ENCODE results near the gene ISL2. TPM values are rescaled to one million over a fixed set of nuclear protein-coding genes. Genes with fewer than 3 reads are reported as not detected.
A peak's percentile ranks its signal among the peaks of the same experiment; 100 is the strongest.

Gene ISL2
- polyA plus RNA-seq, 1 donor from 2014 or later, result 0.89 TPM

- Mint-ChIP-seq H3K9me3 (no peaks in the 10 kb centered on the region), H3K4me3 (no peak overlapping the region), H3K27ac (peak overlapping the region in 1 of 3 donors; percentile 46), H3K36me3 (peaks cover 12% of the 10 kb centered on the region), H3K4me1 (no peaks in the 10 kb centered on the region), H3K27me3 (no peaks in the 10 kb centered on the region)
Observed at GRCh38 chr15:76359152-76359551, 22.6 kb downstream of the ISL2 start.

GRCh38 chr15:76360416-76360815 is 23.8 kb downstream of the ISL2 start:
- no peaks in the 10 kb centered on the region for H3K27me3 Mint-ChIP-seq
- H3K4me3 Mint-ChIP-seq, result no peak overlapping the region
- no peaks in the 10 kb centered on the region for H3K9me3 Mint-ChIP-seq
- H3K27ac Mint-ChIP-seq, result peak overlapping the region in 1 of 3 donors; percentile 20
- H3K36me3 Mint-ChIP-seq, result peaks cover 11% of the 10 kb centered on the region
- H3K4me1 Mint-ChIP-seq, result no peaks in the 10 kb centered on the region

- no peaks in the 10 kb centered on the region for H3K9me3 Mint-ChIP-seq
- peaks cover 6% of the 10 kb centered on the region for H3K36me3 Mint-ChIP-seq
- no peak overlapping the region for H3K4me3 Mint-ChIP-seq
- no peaks in the 10 kb centered on the region for H3K27me3 Mint-ChIP-seq
- H3K4me1 Mint-ChIP-seq, result no peaks in the 10 kb centered on the region
- no peak overlapping the region for H3K27ac Mint-ChIP-seq
Observed at GRCh38 chr15:76363251-76363650, 26.7 kb downstream of the ISL2 start.

DNA sequence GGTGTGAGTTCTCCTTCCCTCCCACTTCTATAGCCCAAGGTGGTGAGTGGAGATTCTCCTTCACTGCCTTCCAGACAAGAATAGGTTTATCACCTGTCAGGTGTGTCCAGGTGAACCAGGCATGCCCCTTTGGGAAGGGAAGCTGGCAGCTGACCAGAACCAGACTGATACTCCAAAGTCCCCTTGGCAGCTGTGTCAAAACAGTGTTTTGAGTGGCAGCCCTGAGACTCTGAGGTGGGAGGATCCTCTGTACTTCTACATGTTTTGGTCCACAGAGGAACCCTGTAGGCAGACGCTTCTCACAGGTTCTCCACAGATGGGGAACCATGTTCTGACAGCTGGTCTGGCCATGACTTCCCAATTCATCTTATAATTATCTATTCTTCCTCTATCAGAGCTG is 30.1 kb downstream of the ISL2 start:
- H3K27ac Mint-ChIP-seq, result no peak overlapping the region
- H3K27me3 Mint-ChIP-seq, result no peaks in the 10 kb centered on the region
- no peak overlapping the region for H3K4me3 Mint-ChIP-seq
- peaks cover 7% of the 10 kb centered on the region for H3K36me3 Mint-ChIP-seq
- no peaks in the 10 kb centered on the region for H3K9me3 Mint-ChIP-seq
- H3K4me1 Mint-ChIP-seq, result no peaks in the 10 kb centered on the region

GRCh38 chr15:76368122-76368621 is 31.6 kb downstream of the ISL2 start:
- H3K27me3 Mint-ChIP-seq, result no peaks in the 10 kb centered on the region
- H3K9me3 Mint-ChIP-seq, result no peaks in the 10 kb centered on the region

GRCh38 chr15:76376029-76376428 is 39.5 kb downstream of the ISL2 start:
- Mint-ChIP-seq H3K4me1 (no peaks in the 10 kb centered on the region), H3K9me3 (peaks cover 0 to 2% (median 0%) of the 10 kb centered on the region in 3 donors), H3K4me3 (no peak overlapping the region), H3K27ac (no peak overlapping the region), H3K36me3 (peaks cover 20% of the 10 kb centered on the region), H3K27me3 (no peaks in the 10 kb centered on the region)

More at GRCh38 chr15:76368122-76368621, 31.6 kb downstream of the ISL2 start:
- H3K4me3 Mint-ChIP-seq, result no peak overlapping the region
- H3K36me3 Mint-ChIP-seq, result peaks cover 11% of the 10 kb centered on the region
- H3K4me1 Mint-ChIP-seq, result no peaks in the 10 kb centered on the region
- no peak overlapping the region for H3K27ac Mint-ChIP-seq

- Mint-ChIP-seq H3K9me3 (peaks cover 0 to 2% (median 0%) of the 10 kb centered on the region in 3 donors), H3K4me3 (no peak overlapping the region), H3K4me1 (no peaks in the 10 kb centered on the region), H3K27me3 (no peaks in the 10 kb centered on the region), H3K27ac (no peak overlapping the region), H3K36me3 (peaks cover 21% of the 10 kb centered on the region)
Observed at GRCh38 chr15:76376816-76377215, 40.2 kb downstream of the ISL2 start.

GRCh38 chr15:76377217-76377616 is 40.6 kb downstream of the ISL2 start:
- Mint-ChIP-seq H3K36me3 (peaks cover 17% of the 10 kb centered on the region), H3K4me1 (no peaks in the 10 kb centered on the region), H3K27ac (no peak overlapping the region), H3K27me3 (no peaks in the 10 kb centered on the region), H3K4me3 (no peak overlapping the region), H3K9me3 (peaks cover 0 to 2% (median 0%) of the 10 kb centered on the region in 3 donors)

GRCh38 chr15:76377751-76378150 is 41.2 kb downstream of the ISL2 start:
- Mint-ChIP-seq H3K27me3 (no peaks in the 10 kb centered on the region), H3K27ac (no peak overlapping the region), H3K4me1 (no peaks in the 10 kb centered on the region), H3K9me3 (peaks cover 0 to 2% (median 0%) of the 10 kb centered on the region in 3 donors), H3K36me3 (peaks cover 15% of the 10 kb centered on the region), H3K4me3 (no peak overlapping the region)

DNA sequence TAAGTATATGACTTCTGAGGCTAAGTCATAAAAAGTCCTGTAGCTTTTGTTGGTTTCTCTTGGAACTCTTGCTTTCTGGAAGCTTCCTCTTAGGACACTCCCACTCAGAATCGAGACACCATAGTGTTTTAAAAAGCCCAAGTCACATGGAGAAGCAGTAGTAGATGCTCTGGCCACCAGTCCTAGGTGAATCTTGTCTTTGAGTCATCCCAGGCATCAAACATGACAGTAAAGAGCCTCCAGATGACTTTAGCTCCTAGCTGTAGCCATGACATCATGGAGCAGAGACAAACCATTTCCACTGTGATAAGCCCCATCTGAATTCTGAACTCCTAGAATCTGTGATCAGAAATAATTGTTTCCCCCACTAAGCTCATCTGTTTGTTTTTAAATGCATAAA is 42.1 kb downstream of the ISL2 start:
- Mint-ChIP-seq H3K27me3 (no peaks in the 10 kb centered on the region), H3K4me1 (no peaks in the 10 kb centered on the region), H3K9me3 (peaks cover 0 to 2% (median 0%) of the 10 kb centered on the region in 3 donors), H3K36me3 (peaks cover 15% of the 10 kb centered on the region), H3K27ac (no peak overlapping the region), H3K4me3 (no peak overlapping the region)

DNA sequence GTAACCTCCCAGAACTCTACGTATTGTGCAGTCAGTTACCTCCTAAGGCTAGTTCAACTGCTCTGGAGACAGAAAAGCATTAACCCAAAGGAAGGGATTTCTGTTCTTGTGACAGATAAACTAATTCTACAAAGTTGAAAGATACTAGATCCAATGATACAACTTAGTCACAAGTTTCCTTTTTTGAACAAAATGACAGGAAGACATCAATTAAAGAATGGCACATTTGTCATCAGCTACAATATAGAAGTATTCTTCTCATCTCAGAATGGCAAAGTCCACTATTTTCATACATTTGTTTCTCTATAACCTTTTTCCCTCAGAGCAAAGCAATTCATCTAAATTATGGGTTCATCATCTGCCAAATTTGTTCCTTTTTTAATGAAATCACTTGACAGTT is 43.7 kb downstream of the ISL2 start:
- H3K27ac Mint-ChIP-seq, result no peak overlapping the region
- H3K4me1 Mint-ChIP-seq, result no peaks in the 10 kb centered on the region
- no peaks in the 10 kb centered on the region for H3K27me3 Mint-ChIP-seq
- H3K36me3 Mint-ChIP-seq, result peaks cover 17% of the 10 kb centered on the region
- H3K4me3 Mint-ChIP-seq, result no peak overlapping the region
- peaks cover 0 to 2% (median 0%) of the 10 kb centered on the region in 3 donors for H3K9me3 Mint-ChIP-seq

- peaks cover 0 to 2% (median 0%) of the 10 kb centered on the region in 3 donors for H3K9me3 Mint-ChIP-seq
- no peak overlapping the region for H3K4me3 Mint-ChIP-seq
- H3K27me3 Mint-ChIP-seq, result no peaks in the 10 kb centered on the region
- H3K4me1 Mint-ChIP-seq, result no peaks in the 10 kb centered on the region
- peaks cover 17% of the 10 kb centered on the region for H3K36me3 Mint-ChIP-seq
- H3K27ac Mint-ChIP-seq, result no peak overlapping the region
Observed at GRCh38 chr15:76381366-76381765, 44.8 kb downstream of the ISL2 start.

- Mint-ChIP-seq H3K9me3 (peaks cover 0 to 2% (median 0%) of the 10 kb centered on the region in 3 donors), H3K27me3 (no peaks in the 10 kb centered on the region), H3K4me1 (no peaks in the 10 kb centered on the region), H3K27ac (no peak overlapping the region), H3K4me3 (no peak overlapping the region), H3K36me3 (peaks cover 21% of the 10 kb centered on the region)
Observed at GRCh38 chr15:76382987-76383728, 46.6 kb downstream of the ISL2 start.

- no peak overlapping the region for H3K27ac Mint-ChIP-seq
- H3K27me3 Mint-ChIP-seq, result no peaks in the 10 kb centered on the region
- no peaks in the 10 kb centered on the region for H3K9me3 Mint-ChIP-seq
- no peak overlapping the region for H3K4me3 Mint-ChIP-seq
- peaks cover 26% of the 10 kb centered on the region for H3K36me3 Mint-ChIP-seq
- H3K4me1 Mint-ChIP-seq, result peaks cover 0 to 1% (median 0%) of the 10 kb centered on the region in 3 donors
Observed at GRCh38 chr15:76384409-76384808, 47.8 kb downstream of the ISL2 start.

GRCh38 chr15:76386178-76386577 is 49.6 kb downstream of the ISL2 start:
- H3K9me3 Mint-ChIP-seq, result no peaks in the 10 kb centered on the region
- H3K36me3 Mint-ChIP-seq, result peaks cover 19% of the 10 kb centered on the region
- H3K27ac Mint-ChIP-seq, result no peak overlapping the region
- no peak overlapping the region for H3K4me3 Mint-ChIP-seq
- H3K27me3 Mint-ChIP-seq, result no peaks in the 10 kb centered on the region
- H3K4me1 Mint-ChIP-seq, result peaks cover 0 to 1% (median 0%) of the 10 kb centered on the region in 3 donors

GRCh38 chr15:76386926-76387325 is 50.4 kb downstream of the ISL2 start:
- Mint-ChIP-seq H3K4me3 (no peak overlapping the region), H3K27me3 (no peaks in the 10 kb centered on the region), H3K36me3 (peaks cover 17% of the 10 kb centered on the region), H3K27ac (no peak overlapping the region), H3K4me1 (peaks cover 0 to 1% (median 0%) of the 10 kb centered on the region in 3 donors), H3K9me3 (no peaks in the 10 kb centered on the region)
